Measurements from ENCODE around the gene CD96. TPM values are rescaled to one million over a fixed set of nuclear protein-coding genes. Genes with fewer than 3 reads are reported as not detected.

CD96 gene
- total RNA-seq, 6 experiments from 2014 or later: 0.31 to 1.3 (median 0.79) TPM

DNA sequence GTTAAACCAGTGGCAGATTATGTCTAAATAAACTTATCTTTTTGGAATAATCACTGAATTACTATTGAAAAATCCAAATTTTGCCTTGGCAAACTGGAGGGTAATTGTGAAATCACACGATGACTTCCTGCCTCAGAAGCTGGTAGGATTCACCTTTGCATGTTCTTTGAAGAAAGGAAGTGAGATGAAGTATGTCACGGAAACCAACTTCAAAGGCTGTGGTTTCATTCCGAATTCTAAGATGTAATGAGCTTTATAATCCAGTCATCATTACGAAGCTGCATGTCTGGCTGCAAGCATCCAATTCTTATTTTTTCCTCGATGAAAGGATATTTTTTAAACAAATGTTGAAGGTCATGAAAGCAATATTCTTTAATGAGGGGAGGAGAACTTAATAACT lies 68.2 kb downstream of the CD96 start:
- TF ChIP-seq, protein P1, sequence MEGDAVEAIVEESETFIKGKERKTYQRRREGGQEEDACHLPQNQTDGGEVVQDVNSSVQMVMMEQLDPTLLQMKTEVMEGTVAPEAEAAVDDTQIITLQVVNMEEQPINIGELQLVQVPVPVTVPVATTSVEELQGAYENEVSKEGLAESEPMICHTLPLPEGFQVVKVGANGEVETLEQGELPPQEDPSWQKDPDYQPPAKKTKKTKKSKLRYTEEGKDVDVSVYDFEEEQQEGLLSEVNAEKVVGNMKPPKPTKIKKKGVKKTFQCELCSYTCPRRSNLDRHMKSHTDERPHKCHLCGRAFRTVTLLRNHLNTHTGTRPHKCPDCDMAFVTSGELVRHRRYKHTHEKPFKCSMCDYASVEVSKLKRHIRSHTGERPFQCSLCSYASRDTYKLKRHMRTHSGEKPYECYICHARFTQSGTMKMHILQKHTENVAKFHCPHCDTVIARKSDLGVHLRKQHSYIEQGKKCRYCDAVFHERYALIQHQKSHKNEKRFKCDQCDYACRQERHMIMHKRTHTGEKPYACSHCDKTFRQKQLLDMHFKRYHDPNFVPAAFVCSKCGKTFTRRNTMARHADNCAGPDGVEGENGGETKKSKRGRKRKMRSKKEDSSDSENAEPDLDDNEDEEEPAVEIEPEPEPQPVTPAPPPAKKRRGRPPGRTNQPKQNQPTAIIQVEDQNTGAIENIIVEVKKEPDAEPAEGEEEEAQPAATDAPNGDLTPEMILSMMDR (IDR thresholded peaks at IDR 0.05): no peak
- no peak for TF ChIP-seq POLR2A (IDR thresholded peaks at IDR 0.05)
- intact Hi-C loops (cut with DNase I): no loop called here
- 59% methylated on average over 5 of the region's 5 CpGs for WGBS (ENCODE audit: insufficient coverage, low coverage, low lambda C conversion rate, missing lambda C conversion rate)
- Histone ChIP-seq H3K27me3 (no peaks in the 10 kb centered on the region), H3K36me3 (no peaks in the 10 kb centered on the region), H3K27ac (no peak overlapping the region), H3K9me3 (no peaks in the 10 kb centered on the region), H3K4me1 (no peaks in the 10 kb centered on the region), H3K4me3 (no peak overlapping the region)
- ATAC-seq (no peak), DNase-seq (no peak)

DNA sequence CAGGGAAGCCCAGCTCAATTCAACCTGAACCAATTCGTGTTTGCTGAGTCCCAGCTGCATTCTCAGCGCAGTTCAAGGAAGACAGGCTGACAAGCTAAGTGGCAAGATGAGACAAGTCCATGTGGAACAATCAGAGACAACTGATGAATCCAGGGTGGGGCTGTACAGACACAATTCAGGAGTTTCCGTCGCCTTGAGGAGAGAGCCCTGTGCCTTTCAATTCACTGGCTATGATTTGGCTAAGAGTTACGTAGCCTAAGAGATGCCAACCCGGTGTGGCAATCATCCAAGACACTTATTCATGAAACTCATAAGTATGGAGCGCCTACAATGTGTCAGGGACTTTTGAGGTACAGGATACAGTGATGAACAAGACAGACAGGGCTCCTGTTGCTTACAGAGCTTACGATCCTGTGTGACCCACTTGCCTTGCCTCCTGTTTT lies 68.6 kb downstream of the CD96 start:
- ATAC-seq: no peak
- H3K27me3 ChIP-seq: no peaks in the 10 kb centered on the region
- no peak for DNase-seq
- 62% methylated on average over 6 of the region's 8 CpGs for WGBS (ENCODE audit: insufficient coverage, low coverage, low lambda C conversion rate, missing lambda C conversion rate)
- TF ChIP-seq POLR2A (IDR thresholded peaks at IDR 0.05): no peak
- TF ChIP-seq, protein P1 (IDR thresholded peaks at IDR 0.05): no peak
- no peak overlapping the region for H3K4me3 ChIP-seq
- no peaks in the 10 kb centered on the region for H3K9me3 ChIP-seq
- intact Hi-C loops (cut with DNase I): no loop called here
- no peak overlapping the region for H3K27ac ChIP-seq
- H3K36me3 ChIP-seq: no peaks in the 10 kb centered on the region
- no peaks in the 10 kb centered on the region for H3K4me1 ChIP-seq

DNA sequence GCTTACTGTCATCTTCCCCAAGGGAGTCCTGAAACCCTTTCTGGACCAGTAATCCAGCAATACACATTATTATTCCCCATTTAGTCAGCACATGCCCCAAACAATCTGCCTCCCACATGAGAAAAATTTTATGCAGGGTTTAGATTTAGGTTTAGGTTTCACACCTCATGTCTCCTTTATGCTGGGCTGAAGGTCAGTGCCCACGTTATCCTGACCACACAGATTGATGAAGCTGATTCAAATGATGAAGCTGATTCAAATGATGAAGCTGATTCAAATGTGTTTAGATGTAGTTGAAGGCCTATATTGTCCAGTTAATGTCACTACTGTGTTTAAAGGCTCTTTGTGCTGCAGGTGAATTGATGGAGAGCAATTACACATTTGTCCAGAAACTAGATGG lies 71.3 kb downstream of the CD96 start:
- Histone ChIP-seq H3K9me3 (no peaks in the 10 kb centered on the region), H3K36me3 (no peaks in the 10 kb centered on the region), H3K4me1 (no peaks in the 10 kb centered on the region), H3K4me3 (no peak overlapping the region), H3K27ac (no peak overlapping the region), H3K27me3 (no peaks in the 10 kb centered on the region)
- 46% methylated on average over 1 of the region's 1 CpG for WGBS (ENCODE audit: insufficient coverage, low coverage, low lambda C conversion rate, missing lambda C conversion rate)
- DNase-seq (no peak), ATAC-seq (no peak)
- intact Hi-C loops (cut with DNase I): no loop called here
- no peak for TF ChIP-seq POLR2A (IDR thresholded peaks at IDR 0.05)
- TF ChIP-seq, protein P1 (IDR thresholded peaks at IDR 0.05): no peak

DNA sequence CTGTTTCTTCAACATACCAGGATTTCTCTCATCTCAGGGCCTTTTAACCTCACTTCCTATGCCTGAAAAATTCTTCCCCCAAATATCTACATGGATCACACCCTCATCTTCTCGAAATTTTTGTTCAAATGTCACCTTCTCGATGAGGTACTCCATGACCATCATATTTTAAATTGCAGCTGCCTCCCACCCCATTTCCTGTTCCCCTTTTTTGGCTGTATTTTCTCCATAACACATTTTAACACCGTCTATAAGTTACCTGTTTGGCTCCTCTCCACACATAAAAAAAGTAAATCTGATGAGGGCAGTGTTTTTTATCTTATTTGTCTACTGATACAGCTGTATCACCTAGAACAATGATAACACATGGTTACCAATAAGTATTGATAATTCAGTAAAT lies 73.9 kb downstream of the CD96 start:
- H3K4me1 ChIP-seq: no peaks in the 10 kb centered on the region
- ATAC-seq (no peak), DNase-seq (no peak)
- TF ChIP-seq, protein P1 (IDR thresholded peaks at IDR 0.05): no peak
- TF ChIP-seq POLR2A (IDR thresholded peaks at IDR 0.05): no peak
- no peaks in the 10 kb centered on the region for H3K9me3 ChIP-seq
- intact Hi-C loops (cut with DNase I): no loop called here
- WGBS (ENCODE audit: insufficient coverage, low coverage, low lambda C conversion rate, missing lambda C conversion rate): 31% methylated on average over 3 of the region's 3 CpGs
- no peak overlapping the region for H3K27ac ChIP-seq
- no peak overlapping the region for H3K4me3 ChIP-seq
- no peaks in the 10 kb centered on the region for H3K27me3 ChIP-seq
- no peaks in the 10 kb centered on the region for H3K36me3 ChIP-seq

Measured in right lobe of liver (tissue), 6 donors.